NCI-H2029 (cell line): ENCODE measurements around the gene LATS2.

Experiments
- DNase-seq: peaks from one replicate; lab custom pipeline; 2025; lab: John Stamatoyannopoulos, UW

Gene LATS2

GRCh38 chr13:21015284-21015683 is 46.1 kb downstream of the LATS2 start:
- no peak for DNase-seq

GRCh38 chr13:21014502-21015170 is 46.8 kb downstream of the LATS2 start:
- no peak for DNase-seq

- no peak for DNase-seq
These were observed 47.3 kb downstream of the LATS2 start for GRCh38 chr13:21014139-21014501.

GRCh38 chr13:21013682-21014038 is 47.7 kb downstream of the LATS2 start:
- DNase-seq: no peak

DNA sequence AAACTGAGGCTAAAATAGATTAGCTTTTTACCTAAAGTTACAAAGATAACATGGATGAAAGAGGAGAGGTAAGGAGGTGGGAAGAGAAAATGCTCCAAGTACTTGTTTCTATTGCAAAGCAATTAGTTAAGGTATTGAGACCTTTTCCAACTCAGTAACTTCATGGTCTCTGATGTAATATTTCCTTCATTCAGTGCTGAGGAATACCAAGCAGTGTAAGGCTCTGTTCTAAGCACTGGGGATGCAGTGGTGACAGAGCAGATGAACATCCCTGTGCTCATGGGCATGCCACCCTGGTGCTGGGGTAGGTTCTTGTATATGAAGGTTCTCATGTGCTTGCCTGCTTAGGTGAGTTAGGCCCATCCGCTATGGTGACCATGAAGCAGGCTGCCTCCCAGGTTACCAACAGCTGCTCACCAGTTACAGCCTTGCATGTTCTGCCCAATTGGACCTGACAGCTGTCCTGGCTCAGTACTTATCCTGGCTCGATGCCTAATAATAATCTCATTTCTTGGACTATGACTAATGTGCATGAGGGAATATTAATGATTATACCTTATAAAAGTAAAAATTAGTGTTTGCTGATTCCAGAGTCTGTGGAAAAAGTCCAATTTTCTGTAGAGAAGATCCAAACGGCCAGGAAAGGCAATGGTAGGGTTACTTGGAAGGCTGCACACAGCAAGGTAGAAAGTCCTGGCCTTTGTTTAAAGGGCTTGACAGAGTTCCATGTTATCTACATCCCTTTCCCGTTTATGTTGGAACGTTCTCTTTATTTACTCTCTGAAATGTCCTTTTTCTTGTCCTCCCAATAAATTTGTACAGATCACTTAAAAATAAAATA is 48.3 kb downstream of the LATS2 start:
- no peak for DNase-seq

DNA sequence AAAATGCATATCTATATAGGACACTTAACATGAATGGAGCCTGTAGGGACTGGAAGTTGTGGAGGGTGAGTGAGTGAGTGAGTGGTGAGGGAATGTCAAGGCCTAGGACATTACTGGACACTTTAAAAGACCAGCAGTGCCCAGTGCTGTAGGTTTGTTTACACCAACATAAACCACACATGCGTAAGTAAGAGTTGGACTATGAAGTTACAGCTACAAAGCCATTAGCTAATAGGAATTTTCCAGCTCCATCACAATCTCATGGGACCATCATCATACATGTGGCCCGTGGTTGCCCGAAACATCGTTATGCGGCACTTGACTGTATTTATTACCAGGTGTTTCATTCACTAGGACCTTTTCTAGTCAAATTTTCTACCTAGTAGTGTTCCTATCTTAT is 49.2 kb downstream of the LATS2 start:
- DNase-seq: no peak

DNA sequence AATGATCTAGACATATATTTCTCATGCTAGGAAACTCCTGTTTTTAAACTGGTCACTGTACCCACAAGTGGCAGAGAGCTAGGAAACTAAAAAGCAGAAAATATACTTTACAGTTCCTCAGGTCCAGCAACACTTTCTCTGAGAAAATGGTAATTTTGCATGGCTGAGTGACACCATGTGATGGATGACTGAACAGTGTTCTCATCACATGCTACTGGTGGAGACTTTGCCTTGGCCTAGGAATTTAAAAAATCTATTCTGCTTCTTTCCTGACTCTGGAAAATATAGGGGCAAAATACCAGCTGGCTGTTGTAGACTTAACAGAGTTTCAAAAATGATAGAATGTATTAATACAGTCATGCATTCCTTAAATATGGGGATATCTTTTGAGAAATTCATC is 50.0 kb downstream of the LATS2 start:
- no peak for DNase-seq

- DNase-seq: no peak
These were observed 50.8 kb downstream of the LATS2 start for GRCh38 chr13:21010621-21011020.

GRCh38 chr13:21009036-21009435 is 52.4 kb downstream of the LATS2 start:
- DNase-seq: no peak

- DNase-seq: no peak
These were observed 53.4 kb downstream of the LATS2 start for GRCh38 chr13:21008026-21008425.

DNA sequence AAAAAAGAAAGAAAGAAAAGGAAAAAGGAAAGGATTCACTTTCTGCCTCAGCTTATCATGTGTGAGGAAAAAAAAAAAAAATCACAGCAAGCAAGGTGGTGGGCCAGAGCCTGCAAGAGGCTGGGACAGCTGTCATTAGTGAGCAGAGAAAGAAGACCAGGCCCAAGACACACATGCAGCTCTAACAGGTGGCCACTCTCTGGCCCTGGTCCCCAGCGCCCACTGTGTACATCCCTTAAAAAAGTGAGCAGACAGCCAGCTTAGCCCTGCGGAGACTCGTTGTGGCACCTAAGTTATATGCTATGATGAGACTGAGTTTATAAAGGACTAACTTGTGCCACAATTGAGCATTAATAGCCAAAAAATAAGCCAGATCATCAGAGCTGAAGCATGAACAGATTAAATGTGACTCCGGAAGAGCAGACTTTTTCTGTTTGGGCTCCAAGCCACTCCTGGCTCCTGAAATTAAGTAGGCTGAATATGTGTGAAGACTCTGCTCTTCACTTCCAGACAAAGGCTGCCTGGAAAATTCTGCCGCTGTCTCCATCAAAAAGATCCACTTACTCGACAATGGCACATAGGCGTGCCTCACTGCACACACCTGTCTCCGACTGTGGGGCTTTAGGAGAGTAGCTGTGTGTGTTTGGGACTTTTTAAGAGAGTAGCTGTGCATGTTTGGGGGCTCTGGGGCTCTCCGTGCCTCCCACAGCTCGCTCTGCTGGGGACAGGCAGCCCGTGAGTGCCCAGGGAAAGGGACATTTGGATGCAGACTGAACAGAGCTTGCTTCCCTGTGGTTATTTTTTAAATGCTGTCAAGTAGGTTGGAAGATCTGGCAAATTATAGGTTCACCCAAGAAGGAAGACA is 55.0 kb downstream of the LATS2 start:
- no peak for DNase-seq

- no peak for DNase-seq
These were observed 56.2 kb downstream of the LATS2 start for GRCh38 chr13:21005193-21005592.

GRCh38 chr13:21001471-21001870 is 59.9 kb downstream of the LATS2 start:
- DNase-seq: no peak

DNA sequence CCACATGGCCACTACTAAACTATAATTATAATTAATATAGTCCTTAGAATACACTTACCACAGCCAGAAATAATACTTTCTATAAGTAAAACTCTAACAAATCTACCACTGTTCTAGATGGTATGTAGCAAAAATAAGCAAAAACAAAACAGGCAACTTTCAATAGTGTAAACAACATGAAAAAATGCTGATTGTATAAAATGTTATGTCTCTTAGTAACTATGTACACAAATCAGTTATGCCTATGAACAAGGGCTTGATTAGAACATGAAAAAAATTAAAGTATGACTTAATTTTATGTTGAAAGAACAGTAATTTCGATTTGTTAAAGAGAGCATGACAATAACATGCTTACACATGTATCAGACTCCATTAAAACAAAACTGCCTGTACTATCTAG is 60.7 kb downstream of the LATS2 start:
- no peak for DNase-seq

DNA sequence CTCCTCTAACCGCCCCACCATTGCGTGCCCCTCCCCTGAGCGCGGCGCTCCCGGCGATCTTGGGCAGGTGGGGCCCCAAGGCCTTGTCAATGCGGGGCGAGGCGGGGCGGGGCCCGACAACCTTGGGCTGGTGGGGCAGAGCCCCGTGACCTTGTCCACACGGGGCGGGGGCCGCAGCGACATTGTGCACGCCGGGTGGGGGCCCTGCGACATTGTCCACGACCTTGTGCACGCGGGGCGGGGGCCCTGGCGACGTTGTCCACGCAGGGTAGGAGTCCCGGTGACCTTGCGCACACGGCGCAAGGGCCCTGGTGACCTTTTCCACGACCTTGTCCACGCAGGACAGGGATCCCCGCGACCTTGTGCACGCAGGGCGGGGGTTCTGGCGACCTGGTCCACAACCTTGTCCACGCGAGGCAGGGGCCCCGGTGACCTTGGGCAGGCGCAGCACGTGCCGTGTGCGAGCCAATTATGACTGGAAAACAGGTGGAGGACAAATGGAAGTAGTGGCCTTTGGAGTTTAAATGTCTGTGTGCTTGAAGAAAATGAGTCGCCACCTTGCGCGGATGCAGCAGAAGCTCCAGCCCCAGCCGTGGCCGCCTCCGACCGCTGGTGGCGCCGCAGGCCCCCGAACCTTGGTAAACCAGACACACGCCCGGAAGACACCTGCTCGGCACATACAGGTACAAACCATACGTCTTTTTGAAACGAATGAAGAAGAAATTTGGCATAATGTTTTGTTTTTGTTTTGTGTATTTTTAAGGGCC is 62.6 kb downstream of the LATS2 start:
- DNase-seq: no peak

DNA sequence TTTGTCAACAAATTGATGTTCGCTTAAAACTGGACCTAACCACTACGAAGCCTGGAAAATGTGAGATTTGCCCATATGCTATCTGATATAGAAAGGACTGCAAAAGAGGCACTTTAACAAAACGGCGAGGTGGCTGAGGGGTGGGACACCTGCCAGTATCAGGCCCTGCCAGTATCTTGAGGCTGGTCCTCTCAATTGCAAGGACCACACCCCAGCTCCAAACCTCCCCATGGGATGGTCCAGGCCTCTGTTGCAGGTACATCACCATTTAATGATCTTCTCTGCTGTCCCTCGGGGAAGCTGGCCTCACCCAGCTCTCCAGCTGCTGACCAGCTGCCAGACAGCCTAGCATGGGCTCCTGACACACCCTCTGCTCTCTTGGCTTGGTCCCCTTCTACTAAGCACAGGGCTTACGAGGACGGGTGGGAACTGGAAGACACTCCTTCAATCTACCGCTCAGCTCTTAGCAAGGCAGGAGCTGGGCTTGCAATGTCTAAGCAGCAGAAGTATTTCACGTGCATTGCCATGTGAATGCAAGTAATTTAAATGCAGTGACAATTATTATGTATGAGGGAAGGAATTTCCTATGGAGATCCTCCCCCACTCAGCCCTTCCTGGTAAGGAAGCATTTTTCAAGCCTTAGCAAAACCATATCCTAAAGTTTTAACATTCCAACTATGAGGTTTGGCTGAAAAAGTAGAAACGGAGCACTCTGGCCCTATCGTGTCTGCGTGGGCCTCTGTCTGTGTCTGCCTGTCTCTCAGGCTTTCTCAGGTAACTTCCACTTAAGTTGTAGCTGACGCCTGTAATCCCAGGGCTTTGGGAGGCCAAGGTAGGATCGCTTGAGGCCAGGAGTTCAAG is 63.9 kb downstream of the LATS2 start:
- no peak for DNase-seq

DNA sequence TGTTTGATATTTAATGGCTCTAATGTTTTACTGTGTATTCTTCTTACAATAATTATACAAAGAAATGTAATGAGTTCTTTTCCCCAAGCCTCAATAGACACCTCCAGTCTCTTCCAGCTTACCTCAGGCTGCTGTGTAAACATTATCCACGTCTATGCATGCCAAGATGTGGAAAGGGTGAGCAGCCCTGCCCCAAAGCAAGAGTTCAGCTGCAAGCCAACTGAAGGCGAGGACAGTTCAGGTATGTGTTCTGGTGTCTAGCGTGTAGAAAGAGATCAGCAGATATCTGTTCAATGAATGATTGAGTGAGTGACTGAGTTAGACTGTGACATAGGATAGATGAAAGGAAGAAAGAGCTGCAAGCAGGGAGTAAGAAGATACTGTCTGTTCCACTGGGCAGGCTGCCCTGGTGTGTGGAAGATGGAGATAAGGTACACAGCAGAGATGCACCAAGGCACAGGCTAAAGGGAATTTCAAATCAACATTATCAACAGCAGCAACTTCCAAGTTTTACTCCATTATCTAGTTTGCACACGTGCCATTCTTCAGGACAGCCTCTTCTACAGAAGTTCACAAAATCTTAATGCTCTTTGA is 66.0 kb downstream of the LATS2 start:
- DNase-seq: no peak

GRCh38 chr13:20994441-20994821 is 67.0 kb downstream of the LATS2 start:
- no peak for DNase-seq

DNA sequence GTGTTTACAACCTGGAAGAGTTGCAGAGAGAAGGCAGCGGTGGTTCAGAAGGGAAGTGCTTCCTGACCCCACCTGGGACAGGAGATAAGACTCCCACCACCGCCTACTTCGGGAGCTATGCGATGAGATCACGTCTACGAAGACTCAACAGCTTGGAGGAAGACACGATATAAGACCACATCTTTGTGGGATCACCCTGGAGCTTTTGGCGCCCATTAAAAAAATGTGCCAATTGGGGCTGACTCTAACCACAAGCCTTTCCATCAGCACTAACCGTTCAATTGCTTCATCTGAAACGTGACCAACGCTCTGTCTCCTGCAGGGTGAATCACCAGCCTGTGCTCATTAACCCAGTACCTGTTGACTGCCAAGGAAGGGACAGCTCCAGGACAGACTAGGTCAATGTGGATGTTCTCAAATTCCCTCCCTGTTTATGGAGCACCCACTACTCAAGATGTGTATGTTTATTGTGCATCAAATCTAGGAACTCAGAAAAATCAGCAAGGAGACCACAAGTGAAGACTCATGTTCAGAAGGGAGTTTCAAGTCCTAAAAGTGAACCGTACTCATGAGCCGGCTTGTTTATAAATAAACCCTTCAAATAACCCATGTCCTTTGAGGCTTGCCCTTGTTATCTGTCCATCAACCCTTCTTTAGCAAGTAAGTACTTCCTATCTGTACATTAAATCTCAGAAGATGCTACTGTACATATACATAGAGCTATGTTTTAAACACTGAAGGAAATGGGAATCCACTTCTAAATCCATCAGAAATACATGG is 67.5 kb downstream of the LATS2 start:
- DNase-seq: no peak

GRCh38 chr13:20993211-20993610 is 68.2 kb downstream of the LATS2 start:
- no peak for DNase-seq
